GM21786 (cell line): ENCODE measurements around the gene CARD18.

ENCODE experiments used
- ATAC-seq: cut with Tn5 transposase; IDR thresholded peaks from one replicate; pipeline ENCODE4 v1.9.1; 2021; ENCODE audit not compliant: unreplicated experiment

CARD18 gene

GRCh38 chr11:105139669-105140068 lies at the start of gene CARD18:
Gene CARD18 (minus strand): TSS chr11:105139769. CDS start chr11:105139726, 43 bp downstream.
- no peak for ATAC-seq

GRCh38 chr11:105183987-105184386 lies 44.4 kb upstream of the CARD18 start:
- ATAC-seq, result no peak

- no peak for ATAC-seq
These were observed 43.9 kb upstream of the CARD18 start for GRCh38 chr11:105183426-105183825.

GRCh38 chr11:105181521-105181920 lies 42.0 kb upstream of the CARD18 start:
- no peak for ATAC-seq

GRCh38 chr11:105181100-105181499 lies 41.5 kb upstream of the CARD18 start:
- no peak for ATAC-seq

GRCh38 chr11:105179542-105180278 lies 40.1 kb upstream of the CARD18 start:
- ATAC-seq, result no peak

- ATAC-seq, result no peak
These were observed 38.1 kb upstream of the CARD18 start for GRCh38 chr11:105177658-105178057.

- no peak for ATAC-seq
These were observed 28.9 kb upstream of the CARD18 start for GRCh38 chr11:105168457-105168856.

GRCh38 chr11:105167244-105167643 lies 27.7 kb upstream of the CARD18 start:
- no peak for ATAC-seq

GRCh38 chr11:105164208-105164607 lies 24.6 kb upstream of the CARD18 start:
- ATAC-seq, result no peak

- ATAC-seq, result no peak
These were observed 22.9 kb upstream of the CARD18 start for GRCh38 chr11:105162506-105162905.

- no peak for ATAC-seq
These were observed 18.9 kb upstream of the CARD18 start for GRCh38 chr11:105158436-105158835.

- ATAC-seq, result no peak
These were observed 17.2 kb upstream of the CARD18 start for GRCh38 chr11:105156720-105157119.

- no peak for ATAC-seq
These were observed 16.7 kb upstream of the CARD18 start for GRCh38 chr11:105156231-105156630.

GRCh38 chr11:105155679-105156078 lies 16.1 kb upstream of the CARD18 start:
- ATAC-seq, result no peak

GRCh38 chr11:105153392-105153791 lies 13.8 kb upstream of the CARD18 start:
- ATAC-seq, result no peak

GRCh38 chr11:105152560-105152959 lies 13.0 kb upstream of the CARD18 start:
- no peak for ATAC-seq

GRCh38 chr11:105152021-105152512 lies 12.5 kb upstream of the CARD18 start:
- ATAC-seq, result no peak

GRCh38 chr11:105149477-105149876 lies 9.9 kb upstream of the CARD18 start:
- no peak for ATAC-seq

GRCh38 chr11:105148241-105148640 lies 8.7 kb upstream of the CARD18 start:
- no peak for ATAC-seq

GRCh38 chr11:105144887-105145286 lies 5.3 kb upstream of the CARD18 start:
- ATAC-seq, result no peak

GRCh38 chr11:105142167-105142566 lies 2.6 kb upstream of the CARD18 start:
- no peak for ATAC-seq

- no peak for ATAC-seq
These were observed 2.3 kb downstream of the CARD18 start for GRCh38 chr11:105137286-105137685.
